ENCODE results near the gene KLHL7.
"Not testable (repeated sequence)": the region's sequence is repeated elsewhere in the genome, so short reads cannot be mapped to it uniquely, and the experiment has no call there.

The KLHL7 gene

DNA sequence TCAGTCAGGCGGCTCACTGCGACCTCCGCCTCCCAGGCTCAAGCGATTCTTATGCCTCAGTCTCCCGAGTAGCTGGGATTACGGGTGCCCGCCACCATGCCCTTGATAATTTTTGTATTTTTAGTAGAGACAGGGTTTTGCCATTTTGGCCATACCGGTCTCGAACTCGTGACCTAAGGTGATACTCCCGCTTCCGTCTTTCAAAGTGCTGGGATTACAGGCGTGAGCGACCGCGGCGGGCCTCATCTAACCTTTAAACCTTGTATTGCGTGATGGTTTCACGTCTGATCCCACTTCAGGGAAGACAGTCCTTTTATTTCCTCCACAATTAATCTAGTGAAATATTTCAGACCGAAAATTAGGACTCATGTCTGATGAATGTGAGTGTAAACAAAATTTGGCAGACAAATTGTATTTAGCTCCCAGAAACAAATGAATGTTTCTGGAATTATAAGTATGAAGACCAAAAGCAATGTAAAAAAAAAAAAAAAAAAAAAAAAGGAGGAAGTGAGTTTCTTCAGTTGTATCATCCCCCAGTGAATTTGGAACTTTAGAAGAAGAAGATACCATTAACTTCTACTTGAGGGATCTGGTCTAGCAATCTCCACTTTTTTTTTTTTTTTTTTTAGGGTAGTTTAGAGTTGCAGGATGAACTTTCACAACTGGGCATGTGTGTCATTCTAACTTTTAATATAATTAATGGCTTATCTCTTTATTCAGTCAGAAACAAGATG lies 77.9 kb downstream of the KLHL7 start:
- DNase-seq: no peak

DNA sequence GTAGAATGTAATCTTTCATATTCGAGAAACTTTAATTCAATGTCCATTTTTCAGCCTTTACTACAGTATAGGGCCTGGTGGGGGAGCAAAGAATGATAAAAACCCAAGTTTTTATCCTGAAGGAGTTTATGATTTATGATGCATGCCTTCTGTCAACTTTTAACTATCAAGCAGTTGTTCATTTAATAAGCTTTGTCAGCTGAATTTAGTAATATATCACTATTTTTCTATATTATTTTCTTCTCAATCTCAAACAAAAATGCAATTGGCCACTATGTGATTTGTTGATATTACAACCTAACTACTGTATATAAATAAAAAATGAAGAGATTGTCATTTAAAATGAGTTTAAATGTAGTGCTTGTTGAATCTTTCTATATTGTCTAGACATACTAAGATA lies 78.7 kb downstream of the KLHL7 start:
- DNase-seq: no peak

- peak; percentile 64 for DNase-seq
These were observed 79.2 kb downstream of the KLHL7 start for GRCh38 chr7:23184709-23185359.

- no peak for DNase-seq
These were observed 80.4 kb downstream of the KLHL7 start for GRCh38 chr7:23185980-23186379.

DNA sequence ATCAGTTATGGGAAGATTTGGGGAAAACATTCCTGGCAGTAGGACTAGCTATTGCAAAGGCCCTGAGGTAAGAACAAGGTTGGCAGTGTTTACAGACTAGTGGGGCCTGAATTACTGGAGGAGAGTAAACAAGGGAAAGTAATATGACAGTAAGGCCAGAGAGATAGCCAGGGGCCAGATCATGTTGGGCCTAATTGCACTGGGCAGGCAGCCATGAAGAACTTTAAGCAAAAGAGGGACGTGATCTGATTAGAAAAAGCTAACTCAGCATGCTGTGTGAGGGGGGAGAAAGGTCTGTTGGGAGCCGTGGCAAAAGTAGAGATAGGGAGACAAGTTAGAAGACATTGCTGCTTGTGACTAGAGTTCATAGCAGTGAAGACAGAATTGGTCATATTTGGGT lies 85.4 kb downstream of the KLHL7 start:
- no peak for DNase-seq

GRCh38 chr7:23193650-23194227 lies 88.2 kb downstream of the KLHL7 start:
- not testable (repeated sequence) for DNase-seq

DNA sequence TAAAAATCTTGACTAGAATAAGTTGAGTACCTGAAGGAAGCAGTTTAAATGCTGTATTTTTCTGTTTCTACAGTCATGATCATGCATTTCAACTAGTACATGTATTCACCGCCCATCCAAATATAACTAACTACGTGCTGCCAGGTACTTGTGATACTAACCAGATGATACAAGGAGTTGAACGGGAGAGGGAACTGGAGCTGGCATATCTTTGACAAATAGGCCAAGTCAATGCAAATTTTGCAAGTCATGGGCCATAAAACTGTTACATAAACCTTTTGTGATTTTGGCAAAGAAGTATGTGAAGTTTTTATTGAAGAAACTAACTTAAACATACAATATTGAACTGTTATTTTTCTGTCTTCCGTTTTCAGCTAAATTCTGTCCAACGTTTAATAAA lies 90.7 kb downstream of the KLHL7 start:
- DNase-seq: no peak

GRCh38 chr7:23197745-23198144 lies 92.2 kb downstream of the KLHL7 start:
- not testable (repeated sequence) for DNase-seq

GRCh38 chr7:23200331-23200730 lies 94.7 kb downstream of the KLHL7 start:
- no peak for DNase-seq

- DNase-seq: no peak
These were observed 98.7 kb downstream of the KLHL7 start for GRCh38 chr7:23204241-23204640.

- no peak for DNase-seq
These were observed 100.0 kb downstream of the KLHL7 start for GRCh38 chr7:23205577-23205908.

DNA sequence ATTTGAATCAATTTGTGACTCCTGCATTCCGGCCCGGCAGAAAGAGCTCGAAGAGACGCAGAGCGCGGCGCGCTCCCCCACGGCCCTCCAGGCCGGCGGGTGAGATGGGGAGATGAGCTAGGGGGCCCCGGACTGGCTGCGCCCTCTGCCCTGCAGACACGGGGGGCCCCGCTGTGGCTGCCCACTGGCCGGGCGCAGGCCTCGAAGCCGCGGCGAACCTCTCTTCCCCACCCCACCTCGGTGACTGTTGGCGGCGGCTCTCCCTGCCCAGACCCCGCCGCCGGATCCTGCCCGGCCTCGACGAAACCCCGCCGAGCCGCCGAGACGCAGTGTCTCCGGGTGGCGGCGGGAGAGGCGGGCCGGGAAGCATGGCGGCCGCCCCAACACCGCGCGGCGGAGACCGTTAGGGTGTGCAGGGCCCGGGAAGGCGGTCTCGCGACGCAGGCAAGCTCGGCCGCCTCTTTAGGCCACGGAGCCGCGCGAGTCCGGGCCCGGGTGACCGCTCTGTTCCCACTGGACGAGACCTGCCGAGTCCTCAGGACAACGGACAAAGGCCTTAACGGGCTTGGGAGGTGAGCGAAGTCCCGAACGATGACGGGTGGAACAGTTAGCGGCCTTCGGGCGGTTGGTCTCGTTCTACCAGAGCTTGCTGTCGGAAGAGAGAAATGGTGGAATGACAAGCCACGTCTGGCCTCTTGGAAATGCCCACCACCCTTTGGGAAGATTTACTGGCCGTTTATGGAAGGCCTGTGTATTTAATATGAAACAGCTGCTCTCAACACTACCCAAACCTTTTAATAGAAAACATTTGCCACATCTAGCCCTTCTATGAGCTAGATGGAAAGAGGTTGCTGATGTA lies 100.6 kb downstream of the KLHL7 start:
- DNase-seq: no peak

- no peak for DNase-seq
These were observed 101.4 kb downstream of the KLHL7 start for GRCh38 chr7:23207021-23207420.

DNA sequence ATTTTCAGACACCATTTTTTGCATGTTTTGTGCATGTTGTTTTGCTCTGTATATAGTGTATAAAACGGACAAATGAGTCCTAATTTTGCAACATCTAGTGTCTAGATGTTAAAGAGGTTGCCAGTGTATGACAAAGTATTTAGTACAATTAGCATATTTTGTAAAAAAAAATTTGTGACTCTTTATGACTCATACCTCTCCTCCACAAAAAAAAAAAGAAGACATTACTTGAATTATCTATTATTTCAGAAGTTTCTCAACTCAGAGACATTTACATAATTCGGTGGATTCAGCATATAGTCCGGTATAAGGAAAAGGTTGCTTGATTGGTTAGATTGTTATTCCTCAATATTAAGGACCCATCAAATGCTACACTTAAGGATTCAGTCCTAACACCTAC lies 102.3 kb downstream of the KLHL7 start:
- no peak for DNase-seq

- DNase-seq: no peak
These were observed 102.7 kb downstream of the KLHL7 start for GRCh38 chr7:23208316-23208715.

GRCh38 chr7:23210506-23210905 lies 104.9 kb downstream of the KLHL7 start:
- no peak for DNase-seq

GRCh38 chr7:23211589-23211988 lies 106.0 kb downstream of the KLHL7 start:
- DNase-seq: no peak

DNA sequence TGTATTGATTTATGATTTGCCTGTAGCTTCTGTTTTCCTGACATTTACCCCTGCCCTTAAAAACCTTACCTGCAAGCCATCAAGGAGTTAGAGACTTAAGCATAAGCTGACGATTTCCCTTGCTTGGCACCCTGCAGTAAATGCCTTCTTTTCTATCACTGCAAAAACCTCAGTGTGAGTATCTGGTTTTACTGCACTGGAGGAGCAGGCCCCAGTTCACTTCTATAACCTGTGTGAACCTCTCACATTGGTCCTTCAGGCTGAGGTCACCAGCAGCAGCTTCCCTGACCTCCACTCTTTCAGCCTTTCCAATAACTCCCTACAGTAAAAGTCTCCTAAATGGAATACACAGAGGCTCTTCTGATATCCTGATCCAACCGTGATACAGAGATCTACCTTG lies 106.8 kb downstream of the KLHL7 start:
- no peak for DNase-seq

- DNase-seq: no peak
These were observed 107.3 kb downstream of the KLHL7 start for GRCh38 chr7:23212841-23213240.

GRCh38 chr7:23213755-23214154 lies 108.2 kb downstream of the KLHL7 start:
- no peak for DNase-seq

GRCh38 chr7:23214423-23214822 lies 108.8 kb downstream of the KLHL7 start:
- no peak for DNase-seq

- no peak for DNase-seq
These were observed 109.4 kb downstream of the KLHL7 start for GRCh38 chr7:23214938-23215337.

GRCh38 chr7:23216021-23216420 lies 110.4 kb downstream of the KLHL7 start:
- no peak for DNase-seq

GRCh38 chr7:23218196-23218595 lies 112.6 kb downstream of the KLHL7 start:
- DNase-seq: no peak
